Activated T-helper 1 cell treated with anti-CD3 and anti-CD28 coated beads, Interleukin-12 subunit alpha, Interleukin-12 subunit beta, Interleukin-2, Interleukin-4 antibody, amounts not matched to agents 30 ng/mL and 10 ng/mL and 1 ng/mL, durations not matched to agents 14 hours and 24 hours and 36 hours (primary cell): ENCODE data around the gene PRRT1. TPM values are rescaled to one million over a fixed set of nuclear protein-coding genes. Genes with fewer than 3 reads are reported as not detected.
"Not testable (repeated sequence)": the region's sequence is repeated elsewhere in the genome, so short reads cannot be mapped to it uniquely, and the experiment has no call there.

Experiments used
- DNase-seq: peaks from one replicate; pipeline ENCODE4 v3.0.0; 2021; ENCODE audit warnings: low spot score
- H3K27ac Mint-ChIP-seq: one replicate; pipeline ENCODE4 v1.8.0; 2021; ENCODE audit warnings: mild to moderate bottlenecking, mixed read lengths
- H3K27me3 Mint-ChIP-seq: one replicate; pipeline ENCODE4 v1.8.0; 2022; ENCODE audit warnings: mild to moderate bottlenecking, moderate library complexity, mixed read lengths; ENCODE audit not compliant: insufficient read depth
- H3K36me3 Mint-ChIP-seq: one replicate; pipeline ENCODE4 v1.8.0; 2021; ENCODE audit warnings: low read depth, mixed read lengths
- H3K4me1 Mint-ChIP-seq: one replicate; pipeline ENCODE4 v1.8.0; 2021; ENCODE audit warnings: low read depth, mixed read lengths
- H3K4me3 Mint-ChIP-seq: one replicate; pipeline ENCODE4 v1.8.0; 2021; ENCODE audit warnings: mild to moderate bottlenecking, moderate library complexity, mixed read lengths
- H3K9me3 Mint-ChIP-seq: one replicate; pipeline ENCODE4 v1.8.0; 2021; ENCODE audit warnings: mixed read lengths
- intact Hi-C: fragments of 100-400 bp; cut with micrococcal nuclease; formaldehyde crosslinking; loops from one replicate; pipeline ENCODE4 v1.15.1; 2024
- total RNA-seq: library from RNA; stranded (reverse); gene quantifications from 2 replicates; pipeline ENCODE4 v1.2.3, GENCODE V29; 2022

PRRT1 gene
- total RNA-seq, 1 donor from 2014 or later = 0.57 TPM

GRCh38 chr6:32149092-32149755, 2.5 kb downstream of the PRRT1 start:
- DNase-seq = no peak
- no peaks in the 10 kb centered on the region for H3K9me3 Mint-ChIP-seq
- intact Hi-C loops = no loop called here
- peaks cover 3% of the 10 kb centered on the region for H3K36me3 Mint-ChIP-seq
- peak overlapping the region; percentile 75 for H3K27ac Mint-ChIP-seq
- H3K4me3 Mint-ChIP-seq = peak overlapping the region; percentile 84
- peaks cover 41% of the 10 kb centered on the region for H3K4me1 Mint-ChIP-seq
- H3K27me3 Mint-ChIP-seq = peaks cover 62% of the 10 kb centered on the region

DNA sequence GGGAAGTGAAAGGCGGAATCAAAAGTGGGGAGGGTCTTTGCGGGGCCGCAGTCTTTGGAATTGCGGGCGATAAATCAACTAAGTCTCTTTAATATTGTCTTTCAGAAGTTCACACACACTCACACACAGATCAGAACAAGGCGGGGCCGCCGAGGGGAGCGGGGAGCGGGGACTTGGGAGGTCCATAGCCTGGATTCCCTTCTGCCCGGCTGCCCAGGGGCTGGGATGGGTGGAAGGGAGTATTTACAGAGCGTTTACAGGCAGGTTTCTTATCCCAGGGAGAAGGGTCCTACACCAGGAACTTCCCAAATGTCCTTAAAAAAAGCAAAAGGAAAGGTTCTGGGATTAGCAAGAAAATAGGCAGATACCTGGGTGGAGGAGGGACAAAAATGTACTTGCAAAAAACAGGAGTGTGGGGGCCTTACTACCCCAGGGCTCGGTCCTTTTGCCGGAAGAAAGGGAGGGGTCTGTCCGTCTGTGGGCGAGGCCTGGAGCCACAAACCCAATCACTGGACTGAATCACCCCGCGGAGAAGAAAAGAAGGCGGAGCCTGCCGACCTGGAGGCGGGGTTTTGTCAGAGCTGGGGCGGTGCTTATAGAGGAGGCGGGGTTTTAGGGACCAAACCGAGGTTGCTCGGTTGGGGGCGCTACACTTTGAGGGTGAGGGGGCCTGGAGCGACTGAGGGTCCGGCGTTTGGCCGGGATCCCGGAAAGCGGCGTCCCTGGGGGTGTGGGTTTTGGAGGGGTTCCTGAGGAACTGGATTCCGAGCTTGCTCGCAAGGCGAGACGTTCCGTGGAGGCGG, 3.2 kb downstream of the PRRT1 start:
- Mint-ChIP-seq H3K4me3 (peak overlapping the region; percentile 84), H3K27me3 (peaks cover 56% of the 10 kb centered on the region), H3K27ac (peak overlapping the region; percentile 75), H3K9me3 (no peaks in the 10 kb centered on the region), H3K4me1 (peaks cover 35% of the 10 kb centered on the region), H3K36me3 (peaks cover 3% of the 10 kb centered on the region)
- intact Hi-C loops = loop anchor here (1.0 kb wide), 2 partner anchors 18 to 29 kb away; partner anchors contain the start of gene FKBPL
- DNase-seq = peak; percentile 67

DNA sequence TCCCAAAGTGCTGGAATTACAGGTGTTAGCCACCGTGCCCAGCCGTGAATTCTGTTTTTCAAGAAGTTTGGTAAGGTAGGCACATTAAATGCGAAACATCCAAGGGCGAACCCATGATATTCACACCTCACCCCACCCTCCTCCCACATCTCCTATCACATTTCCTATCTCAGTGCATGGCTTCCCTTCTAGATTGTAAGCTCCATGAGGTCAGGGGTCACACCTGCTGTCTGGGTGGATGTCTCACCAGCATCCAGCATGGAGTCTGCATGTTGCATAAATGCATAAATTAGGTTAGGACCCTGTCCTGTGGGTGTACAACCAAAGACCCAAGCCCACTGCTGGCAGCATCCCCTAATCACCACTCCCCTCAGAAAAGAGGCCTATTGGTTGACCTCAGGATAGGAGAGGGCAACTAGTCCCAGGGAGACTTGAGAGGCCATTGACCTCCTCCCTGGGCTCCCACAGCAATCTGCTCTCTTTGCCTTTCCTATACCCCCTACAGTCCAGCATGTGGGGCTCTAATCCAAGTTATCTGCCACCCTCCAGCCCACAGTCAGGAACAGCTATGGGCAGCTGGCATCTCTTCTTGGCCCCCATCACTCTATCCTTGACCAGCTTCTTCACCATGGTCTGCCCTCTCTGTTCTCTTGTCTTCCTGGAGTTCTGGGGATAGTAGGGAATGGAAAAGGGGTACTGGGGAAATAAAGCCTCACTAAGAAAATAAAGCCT, 4.2 kb downstream of the PRRT1 start:
- Mint-ChIP-seq H3K4me3 (no peak overlapping the region), H3K36me3 (peaks cover 3% of the 10 kb centered on the region)

GRCh38 chr6:32146687-32147086, 5.1 kb downstream of the PRRT1 start:
- H3K36me3 Mint-ChIP-seq = peaks cover 3% of the 10 kb centered on the region
- intact Hi-C loops = no loop called here
- no peak for DNase-seq
- no peak overlapping the region for H3K27ac Mint-ChIP-seq
- no peak overlapping the region for H3K4me3 Mint-ChIP-seq
- H3K27me3 Mint-ChIP-seq = peaks cover 47% of the 10 kb centered on the region
- peaks cover 26% of the 10 kb centered on the region for H3K4me1 Mint-ChIP-seq
- no peaks in the 10 kb centered on the region for H3K9me3 Mint-ChIP-seq

More for the DNA sequence above, 4.2 kb downstream of the PRRT1 start:
- no peaks in the 10 kb centered on the region for H3K9me3 Mint-ChIP-seq
- intact Hi-C loops = loop anchor here (1.0 kb wide), 2 partner anchors 17 to 30 kb away; partner anchors contain the start of gene FKBPL
- peaks cover 29% of the 10 kb centered on the region for H3K4me1 Mint-ChIP-seq
- DNase-seq = no peak
- H3K27me3 Mint-ChIP-seq = peaks cover 51% of the 10 kb centered on the region
- H3K27ac Mint-ChIP-seq = no peak overlapping the region

- Mint-ChIP-seq H3K36me3 (peaks cover 3% of the 10 kb centered on the region), H3K27me3 (peaks cover 46% of the 10 kb centered on the region), H3K4me1 (peaks cover 24% of the 10 kb centered on the region), H3K27ac (no peak overlapping the region), H3K9me3 (no peaks in the 10 kb centered on the region), H3K4me3 (no peak overlapping the region)
- no peak for DNase-seq
- intact Hi-C loops = no loop called here
These were observed 5.5 kb downstream of the PRRT1 start for GRCh38 chr6:32146287-32146686.

DNA sequence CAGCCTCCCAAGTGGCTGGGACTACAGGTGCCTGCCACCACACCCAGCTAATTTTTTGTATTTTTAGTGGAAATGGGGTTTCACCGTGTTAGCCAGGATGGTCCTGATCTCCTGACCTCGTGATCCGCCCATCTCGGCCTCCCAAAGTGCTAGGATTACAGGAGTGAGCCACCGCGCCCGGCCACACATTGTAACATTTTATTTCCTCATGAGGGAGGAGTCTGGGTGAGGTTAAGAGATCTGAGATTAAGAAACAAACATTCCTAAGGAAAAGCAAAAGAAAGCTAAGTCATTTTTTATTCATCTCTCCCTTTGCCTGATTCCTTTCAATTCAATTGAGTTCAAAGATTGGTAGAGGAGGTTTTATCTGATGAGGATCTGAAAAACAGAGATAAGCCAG, 7.5 kb downstream of the PRRT1 start:
- Mint-ChIP-seq H3K27me3 (peaks cover 37% of the 10 kb centered on the region), H3K4me1 (peaks cover 17% of the 10 kb centered on the region)
- intact Hi-C loops, H3K36me3 Mint-ChIP-seq, DNase-seq, H3K9me3 Mint-ChIP-seq, H3K4me3 Mint-ChIP-seq, H3K27ac Mint-ChIP-seq: not testable (repeated sequence)

DNA sequence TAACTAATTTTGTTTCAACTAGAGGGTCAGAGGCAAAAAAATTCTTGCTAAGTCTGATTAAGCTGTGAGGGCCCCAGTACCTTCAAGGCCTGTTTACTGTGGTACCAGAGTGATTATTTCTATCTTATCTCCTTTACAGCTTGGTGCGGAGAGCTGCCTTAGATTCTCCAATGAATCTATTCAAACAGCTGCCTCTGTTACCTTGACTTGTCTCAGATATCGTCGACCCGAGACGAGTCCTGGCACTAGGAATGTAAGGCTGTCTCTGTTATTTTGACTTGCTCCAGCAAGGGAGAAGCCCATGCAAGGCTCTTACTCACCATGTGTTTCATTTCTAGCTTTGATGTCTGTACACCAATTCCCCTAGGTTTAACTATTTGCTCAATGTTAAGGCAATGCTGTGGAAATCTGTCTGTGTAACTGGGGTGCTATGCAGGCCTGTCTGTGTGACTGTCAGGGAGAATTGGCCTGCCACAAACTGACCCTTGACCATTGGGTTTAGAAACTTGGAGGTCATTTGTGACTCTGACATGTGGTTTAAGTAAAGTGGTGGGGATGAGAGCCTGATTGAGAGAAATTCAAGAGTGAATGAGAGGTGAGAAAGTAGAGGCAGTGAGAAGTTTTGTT, 11.2 kb downstream of the PRRT1 start:
- Mint-ChIP-seq H3K4me1 (no peaks in the 10 kb centered on the region), H3K27me3 (peaks cover 19% of the 10 kb centered on the region), H3K36me3 (no peaks in the 10 kb centered on the region), H3K27ac (no peak overlapping the region), H3K4me3 (no peak overlapping the region), H3K9me3 (no peaks in the 10 kb centered on the region)
- intact Hi-C loops = no loop called here
- DNase-seq = no peak

GRCh38 chr6:32139590-32139989, 12.1 kb downstream of the PRRT1 start:
- Mint-ChIP-seq H3K4me1 (no peaks in the 10 kb centered on the region), H3K27me3 (peaks cover 26% of the 10 kb centered on the region), H3K4me3 (no peak overlapping the region), H3K9me3 (no peaks in the 10 kb centered on the region), H3K36me3 (no peaks in the 10 kb centered on the region), H3K27ac (no peak overlapping the region)
- DNase-seq = no peak
- intact Hi-C loops = no loop called here

DNA sequence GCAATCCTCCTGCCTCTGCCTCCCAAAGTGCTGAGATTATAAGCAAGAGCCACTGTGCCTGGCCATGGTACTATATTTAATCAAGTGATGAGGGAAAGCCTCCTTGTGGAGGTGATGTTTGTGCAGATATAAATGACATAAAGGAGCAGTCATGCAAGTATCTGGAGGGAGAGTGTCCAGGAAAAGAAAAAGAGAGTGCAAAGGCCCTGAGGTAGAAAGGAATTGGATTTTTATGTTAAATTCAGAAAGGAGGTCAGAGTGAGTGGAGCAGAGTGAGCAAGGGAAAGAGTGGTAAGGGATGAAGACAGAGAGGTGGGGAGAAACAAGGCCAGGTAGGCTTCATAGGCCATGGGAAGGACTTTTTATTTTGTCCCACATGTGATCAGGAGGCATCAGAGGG, 14.3 kb downstream of the PRRT1 start:
- Mint-ChIP-seq H3K27ac (no peak overlapping the region), H3K4me1 (no peaks in the 10 kb centered on the region), H3K36me3 (no peaks in the 10 kb centered on the region), H3K4me3 (no peak overlapping the region), H3K27me3 (peaks cover 24% of the 10 kb centered on the region), H3K9me3 (no peaks in the 10 kb centered on the region)
- intact Hi-C loops = no loop called here
- DNase-seq = no peak

- Mint-ChIP-seq H3K9me3 (no peaks in the 10 kb centered on the region), H3K27ac (no peak overlapping the region), H3K4me3 (no peak overlapping the region), H3K4me1 (peaks cover 17% of the 10 kb centered on the region), H3K27me3 (peaks cover 21% of the 10 kb centered on the region), H3K36me3 (no peaks in the 10 kb centered on the region)
- intact Hi-C loops = no loop called here
- no peak for DNase-seq
These were observed 18.0 kb downstream of the PRRT1 start for GRCh38 chr6:32133786-32134185.

- Mint-ChIP-seq H3K4me1 (peaks cover 30% of the 10 kb centered on the region), H3K27ac (no peak overlapping the region), H3K27me3 (peaks cover 21% of the 10 kb centered on the region), H3K4me3 (peak overlapping the region; percentile 37), H3K36me3 (peaks cover 4% of the 10 kb centered on the region), H3K9me3 (no peaks in the 10 kb centered on the region)
- intact Hi-C loops = no loop called here
- DNase-seq = no peak
These were observed 19.6 kb downstream of the PRRT1 start for GRCh38 chr6:32132110-32132509.

DNA sequence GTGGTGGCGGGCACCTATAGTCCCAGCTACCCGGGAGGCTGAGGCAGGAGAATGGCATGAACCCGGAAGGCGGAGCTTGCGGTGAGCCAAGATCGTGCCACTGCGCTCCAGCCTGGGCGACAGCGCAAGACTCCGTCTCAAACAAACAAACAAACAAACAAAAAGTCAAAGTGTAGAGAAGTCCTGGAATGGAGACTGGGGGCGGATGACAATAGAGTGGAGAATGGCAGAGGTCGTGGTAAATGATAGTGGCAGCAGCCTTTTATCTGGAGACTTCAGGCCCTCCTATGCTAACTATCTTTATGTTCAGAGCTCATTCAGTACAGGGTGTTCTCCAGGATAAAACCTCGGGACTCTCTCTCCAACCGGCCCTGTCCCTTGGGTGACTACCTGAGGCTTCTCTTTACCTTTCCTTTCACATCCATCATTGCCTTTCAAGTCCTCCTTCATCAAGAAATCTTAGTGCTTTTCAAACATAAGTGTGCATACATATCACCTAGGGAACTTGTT, 20.2 kb downstream of the PRRT1 start:
- Mint-ChIP-seq H3K27ac (peak overlapping the region; percentile 29), H3K4me3 (peak overlapping the region; percentile 52), H3K9me3 (no peaks in the 10 kb centered on the region), H3K36me3 (peaks cover 10% of the 10 kb centered on the region), H3K27me3 (peaks cover 19% of the 10 kb centered on the region), H3K4me1 (peaks cover 37% of the 10 kb centered on the region)
- DNase-seq = no peak
- intact Hi-C loops = no loop called here
